Measurements from ENCODE around the gene TCTN3.
"Not testable (repeated sequence)": the region's sequence is repeated elsewhere in the genome, so short reads cannot be mapped to it uniquely, and the experiment has no call there.

The TCTN3 gene

DNA sequence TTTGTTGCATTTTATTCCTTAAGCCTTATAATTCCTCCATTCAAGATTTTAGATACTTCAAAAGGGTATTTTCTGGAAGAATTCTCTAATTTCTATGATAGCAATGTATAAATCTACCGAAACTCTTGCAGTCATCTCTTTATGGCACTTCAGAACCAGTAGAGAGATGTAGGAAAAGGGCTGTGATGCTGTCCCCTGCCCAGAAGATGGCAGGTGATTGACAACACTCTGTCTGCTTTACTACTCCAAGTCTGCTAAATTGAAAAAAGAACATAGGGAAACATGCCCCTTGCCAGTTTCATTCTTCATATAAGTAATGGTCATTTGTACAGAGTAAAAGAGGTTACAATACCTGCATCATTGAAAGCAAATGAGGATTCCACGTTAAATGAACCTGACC, 5.1 kb downstream of the TCTN3 start:
- no peak for DNase-seq (ENCODE audit: low spot score)

DNA sequence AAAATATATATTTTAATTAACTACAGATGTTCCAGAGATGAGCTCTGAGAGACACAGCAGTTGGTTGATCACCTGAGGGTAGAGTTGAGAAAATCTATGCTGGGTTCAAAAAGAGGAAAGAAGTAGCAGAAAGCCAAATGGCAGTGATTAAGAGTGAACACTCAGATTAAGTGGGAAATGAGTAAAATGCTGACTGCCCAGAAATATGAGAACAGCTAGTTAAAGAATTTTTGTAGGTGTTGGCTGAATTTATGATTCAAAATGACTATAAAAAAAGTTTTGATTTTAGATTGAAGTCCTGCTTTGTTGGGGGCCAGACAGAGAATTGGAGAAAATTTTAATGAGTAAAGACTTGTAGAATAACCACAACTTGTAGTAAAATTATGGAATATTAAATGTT, 9.8 kb downstream of the TCTN3 start:
- no peak for DNase-seq (ENCODE audit: low spot score)

DNA sequence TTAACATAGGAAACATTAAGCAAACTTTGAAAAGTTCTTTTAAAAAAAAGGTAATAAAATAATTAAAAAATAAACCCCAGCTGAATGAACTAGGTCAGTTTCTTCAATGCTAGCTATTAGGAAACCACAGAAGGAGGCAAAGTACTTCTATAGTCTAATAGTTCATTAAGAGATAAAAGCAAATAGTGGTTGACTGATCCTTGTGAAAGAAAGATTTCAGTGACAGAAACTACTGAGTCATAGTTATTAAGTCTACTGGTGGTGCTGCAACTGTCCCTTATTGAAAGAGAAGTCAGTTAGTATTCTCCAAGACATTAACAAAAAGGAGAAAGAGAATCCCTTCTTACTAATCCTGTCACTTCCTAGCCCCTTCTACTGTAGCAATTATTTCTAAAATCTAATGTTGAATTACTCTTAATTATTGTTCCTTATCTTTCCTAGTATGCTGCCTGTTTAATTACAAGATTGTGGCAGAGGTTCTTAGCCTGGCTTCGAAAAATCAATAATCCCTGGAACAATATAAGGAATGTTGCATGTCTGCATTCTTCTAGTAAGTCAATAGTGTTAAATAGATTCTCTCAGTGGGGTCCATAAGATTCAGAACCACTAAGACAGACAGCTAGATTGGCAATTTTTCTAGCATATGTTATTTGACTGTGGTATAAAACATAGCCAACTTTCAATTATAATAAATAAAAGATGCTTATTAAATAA, 18.2 kb downstream of the TCTN3 start:
- no peak for DNase-seq (ENCODE audit: low spot score)

DNA sequence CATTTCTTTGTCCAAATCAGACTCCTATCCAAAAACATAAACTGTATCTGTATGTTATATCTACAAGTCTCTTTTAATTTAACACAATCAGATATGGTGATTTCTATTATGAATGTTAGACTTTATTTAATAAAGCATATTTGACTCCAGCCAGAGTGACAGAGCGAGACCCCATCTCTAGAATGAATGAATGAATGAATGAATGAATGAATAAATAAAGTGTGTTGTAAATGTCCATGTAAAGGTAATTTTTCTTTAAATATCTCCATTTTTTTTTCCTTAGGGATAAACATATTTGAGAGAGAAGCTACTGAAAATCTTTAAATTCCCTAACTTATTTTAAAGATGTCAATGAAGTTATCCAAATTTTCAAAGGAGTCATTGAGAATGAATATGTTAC, 19.1 kb downstream of the TCTN3 start:
- DNase-seq (ENCODE audit: low spot score): no peak

DNA sequence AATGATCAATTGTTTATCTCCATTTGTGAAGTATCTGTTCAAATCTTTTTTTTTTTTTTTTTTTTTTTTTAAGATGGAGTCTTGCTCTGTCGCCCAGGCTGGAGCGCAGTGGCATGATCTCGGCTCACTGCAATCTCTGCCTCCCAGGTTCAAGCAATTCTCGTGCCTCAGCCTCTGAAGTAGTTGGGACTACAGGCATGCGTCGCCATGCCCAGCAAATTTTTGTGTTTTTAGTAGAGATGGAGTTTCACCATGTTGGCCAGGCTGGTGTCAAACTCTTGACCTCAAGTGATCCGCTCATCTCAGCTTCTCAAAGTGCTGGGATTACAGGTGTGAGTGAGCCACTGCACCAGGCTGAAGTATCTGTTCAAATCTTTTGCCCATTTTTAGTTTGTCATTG, 21.1 kb downstream of the TCTN3 start:
- not testable (repeated sequence) for DNase-seq (ENCODE audit: low spot score)

DNA sequence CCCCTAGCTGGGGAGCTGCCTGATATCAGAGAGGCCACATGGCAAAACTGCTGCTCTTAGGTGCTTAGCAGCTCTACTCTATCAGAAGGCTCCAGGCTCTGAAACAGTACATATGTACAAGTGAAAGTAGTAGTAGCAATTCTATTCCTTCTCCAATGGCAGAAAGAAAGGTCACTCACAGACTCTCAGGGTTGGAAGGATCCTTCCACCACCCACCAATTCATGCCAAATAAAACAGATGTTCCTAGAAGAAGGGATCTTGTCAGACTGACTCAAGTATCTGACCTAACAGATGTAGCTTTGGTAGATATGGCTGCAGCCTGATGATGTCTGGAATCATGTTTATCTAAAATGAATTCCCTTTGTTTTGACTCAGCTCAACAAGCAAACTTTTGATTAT, 29.2 kb downstream of the TCTN3 start:
- no peak for DNase-seq (ENCODE audit: low spot score)

DNA sequence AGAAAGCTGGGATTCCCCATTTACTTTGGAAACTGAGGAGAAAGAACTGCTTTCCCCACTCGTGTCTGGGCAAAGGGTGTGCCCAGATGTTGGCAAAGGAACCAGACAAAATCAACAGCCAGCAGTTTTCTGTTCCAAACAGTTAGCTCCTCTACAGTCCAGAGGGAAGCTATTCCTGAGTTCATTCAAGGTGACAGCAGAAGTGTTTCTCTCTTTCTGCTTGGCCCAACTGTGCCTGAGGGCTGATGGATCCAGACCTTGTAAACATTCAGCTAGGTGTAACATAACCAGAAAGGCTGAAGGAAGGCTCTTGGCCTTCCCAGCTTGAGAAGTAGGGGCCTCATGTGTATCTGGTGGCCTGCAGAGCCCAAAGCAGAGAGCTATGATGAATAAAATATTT, 30.2 kb downstream of the TCTN3 start:
- no peak for DNase-seq (ENCODE audit: low spot score)

DNA sequence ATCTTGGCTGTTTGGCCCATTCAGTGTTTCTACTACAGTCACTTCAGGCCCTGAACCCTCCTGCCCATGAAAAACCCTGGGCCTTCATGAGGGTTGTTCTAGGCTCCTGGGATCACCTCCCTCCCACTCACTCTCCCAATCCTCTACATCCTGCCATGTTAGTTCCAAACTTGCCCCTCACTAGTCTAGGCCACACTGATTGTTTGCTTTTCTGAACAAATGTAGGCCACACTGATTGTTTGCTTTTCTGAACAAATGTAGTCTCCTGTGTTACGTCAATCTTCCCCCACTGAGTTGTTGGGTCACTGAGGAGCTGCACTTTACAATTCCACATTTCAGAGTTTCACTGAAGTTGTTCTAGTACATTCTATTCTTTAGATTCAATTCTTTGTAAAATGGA, 31.9 kb downstream of the TCTN3 start:
- no peak for DNase-seq (ENCODE audit: low spot score)

DNA sequence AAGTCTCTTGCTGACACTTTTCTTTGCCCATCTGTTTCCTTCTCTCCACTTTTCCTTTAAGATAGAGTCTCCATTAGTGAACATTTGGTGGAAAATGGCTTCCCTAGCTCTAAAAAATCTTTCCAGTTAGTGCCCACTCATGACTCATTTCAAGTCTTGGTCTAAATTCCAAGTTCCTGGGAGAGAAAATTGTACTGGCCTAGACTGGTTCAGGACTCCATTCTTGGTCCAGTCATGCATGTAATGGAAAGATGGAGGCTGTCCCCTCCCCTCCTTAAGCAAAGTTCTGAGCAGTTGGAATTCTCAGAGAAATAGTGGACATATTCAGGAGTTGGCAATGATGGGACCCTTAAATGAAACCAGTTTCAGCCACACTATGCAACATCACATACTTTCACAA, 33.4 kb downstream of the TCTN3 start:
- DNase-seq (ENCODE audit: low spot score): no peak

DNA sequence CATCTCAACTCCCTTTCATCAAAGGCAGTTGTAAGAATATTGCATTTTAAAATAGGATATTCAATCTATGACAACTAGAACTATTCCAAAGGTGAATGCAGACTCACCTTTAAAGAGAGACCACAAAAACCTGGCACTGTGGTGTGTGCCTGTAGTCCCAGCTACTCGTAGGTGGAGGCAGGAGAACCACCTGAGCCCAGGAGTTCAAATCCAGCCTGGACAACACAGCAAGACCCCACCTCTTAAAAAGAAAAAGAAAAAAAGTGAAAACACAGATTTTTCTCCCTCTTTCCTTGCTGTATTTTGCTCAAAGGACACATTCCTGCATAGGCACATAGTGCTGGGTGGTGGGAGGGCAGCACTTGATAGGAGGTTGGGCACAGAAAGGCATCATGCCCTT, 36.5 kb downstream of the TCTN3 start:
- no peak for DNase-seq (ENCODE audit: low spot score)

DNA sequence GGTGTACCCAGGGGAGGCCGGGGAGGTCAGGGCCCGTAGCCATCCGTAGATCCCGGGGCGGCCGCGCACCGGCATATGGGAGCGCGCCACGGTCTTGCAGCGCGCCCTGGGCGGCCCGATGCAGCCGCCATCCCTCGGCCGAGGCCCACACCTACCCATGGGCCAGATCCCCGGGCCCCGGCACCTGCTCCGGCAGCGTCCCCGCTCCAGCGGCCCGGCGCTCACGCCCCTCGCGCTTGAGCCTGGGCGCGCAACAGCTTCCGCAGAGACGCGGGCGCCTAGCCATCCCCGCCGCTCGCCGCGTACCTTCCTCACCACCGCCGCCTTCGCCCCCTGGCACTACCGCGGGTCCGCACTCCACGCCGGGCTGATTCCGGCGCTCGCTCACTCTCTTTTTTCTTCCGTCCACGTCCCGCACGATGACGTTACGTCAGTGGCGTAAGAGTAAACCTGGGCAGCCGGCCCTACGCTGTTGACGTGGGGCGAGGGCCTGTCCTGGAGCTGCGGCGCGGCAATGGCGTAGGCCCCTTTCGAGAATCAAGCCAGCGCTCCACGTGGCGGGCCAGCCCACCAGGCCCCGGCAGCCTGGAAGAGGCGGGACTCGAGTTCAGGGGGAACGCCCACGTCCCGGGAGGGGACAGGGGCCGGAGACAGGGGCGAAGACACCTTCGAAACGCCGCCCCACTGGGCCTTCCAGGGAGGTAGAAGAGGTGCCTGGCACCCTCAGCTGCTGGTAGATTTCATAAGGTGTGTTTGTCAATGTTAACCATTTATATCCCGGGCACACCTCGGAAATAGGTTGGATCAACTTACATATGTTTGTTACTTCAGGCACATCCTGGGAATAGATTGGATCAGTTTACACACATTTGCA, 37.2 kb downstream of the TCTN3 start, which contains the start of gene ALDH18A1:
TSS of gene ALDH18A1 (minus strand) at position 421 of the 874 bp plus-strand sequence. CDS start 3,334 bp downstream, outside the sequence.
- DNase-seq (ENCODE audit: low spot score): peak; percentile 93

DNA sequence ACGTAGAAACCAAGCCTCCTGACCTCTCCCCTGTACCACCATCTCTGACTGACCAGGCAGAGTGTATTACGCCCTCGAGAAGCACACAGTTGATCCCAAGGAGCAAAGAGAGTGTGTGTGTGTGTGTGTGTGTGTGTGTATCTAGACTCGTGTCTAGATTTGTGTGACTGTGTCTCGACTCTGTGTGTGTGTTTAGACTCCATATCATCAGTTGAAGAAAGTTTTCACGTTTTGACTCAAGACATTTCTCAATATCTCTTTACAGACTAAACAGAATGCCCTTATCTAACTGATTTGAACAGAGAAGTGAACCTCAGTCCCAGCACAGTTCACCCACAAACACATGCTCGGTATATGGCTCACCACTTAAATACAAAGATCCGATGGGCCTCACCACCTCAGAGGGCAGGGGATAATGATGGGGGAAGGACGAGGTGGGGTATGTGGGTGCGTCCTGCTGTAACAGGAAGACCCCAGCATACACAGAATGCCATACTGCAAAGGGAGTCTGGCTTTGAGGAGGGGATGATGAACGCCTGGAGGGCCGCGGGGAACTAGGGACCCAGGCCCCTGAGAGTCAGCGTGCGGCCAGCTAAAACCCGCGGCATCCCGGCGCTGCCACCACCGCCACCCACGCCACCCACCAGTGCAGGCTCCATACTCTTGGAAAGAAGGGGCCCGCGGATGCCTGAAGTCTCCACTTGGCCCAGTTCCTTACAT, 38.0 kb downstream of the TCTN3 start:
- peak; percentile 5 for DNase-seq (ENCODE audit: low spot score)

DNA sequence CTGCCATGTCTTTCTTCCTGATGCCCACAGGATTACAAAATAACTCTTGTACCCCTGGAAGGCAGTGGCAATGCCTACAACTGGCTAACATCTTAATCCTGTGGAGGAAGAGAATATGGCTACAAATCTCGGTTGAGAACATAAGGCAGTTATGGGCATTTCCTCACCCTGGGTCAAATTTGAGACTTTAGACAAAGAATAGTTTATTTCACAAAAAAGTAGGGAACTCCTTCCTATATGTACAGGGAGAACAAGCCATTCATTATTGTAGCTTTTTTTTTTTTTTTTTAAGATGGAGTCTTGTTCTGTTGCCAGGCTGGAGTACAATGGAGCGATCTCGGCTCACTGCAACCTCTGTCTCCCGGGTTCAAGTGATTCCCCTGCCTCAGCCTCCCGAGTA, 39.8 kb downstream of the TCTN3 start:
- DNase-seq (ENCODE audit: low spot score): no peak

DNA sequence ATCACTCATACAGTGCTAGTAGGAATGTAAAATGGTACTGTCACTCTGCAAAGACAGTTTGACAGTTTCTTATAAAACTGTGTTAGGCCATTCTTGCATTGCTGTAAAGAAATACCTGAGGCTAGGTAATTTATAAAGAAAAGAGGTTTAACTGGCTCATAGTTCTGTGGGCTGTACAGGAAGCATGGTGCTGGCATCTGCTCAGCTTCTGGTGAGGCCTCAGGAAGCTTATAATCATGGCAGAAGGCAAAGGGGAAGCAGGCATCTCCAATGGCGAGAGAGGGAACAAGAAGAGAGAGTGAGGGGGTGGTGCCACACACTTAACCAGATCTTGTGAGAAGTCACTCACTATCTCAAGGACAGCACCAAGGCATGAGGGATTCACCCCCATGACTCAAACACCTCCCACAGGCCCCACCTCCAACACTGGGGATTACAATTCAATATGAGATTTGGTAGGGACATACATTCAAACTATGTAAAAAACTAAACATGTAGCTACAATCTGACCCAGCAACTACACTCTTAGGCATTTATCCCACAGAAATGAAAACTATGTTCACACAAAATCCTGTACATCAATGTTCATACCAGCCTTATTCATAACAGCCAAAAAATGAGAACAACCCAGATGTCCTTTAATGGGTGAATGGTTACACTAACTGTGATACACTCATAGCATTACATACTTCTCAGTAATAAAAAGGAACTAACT, 42.2 kb downstream of the TCTN3 start:
- no peak for DNase-seq (ENCODE audit: low spot score)

DNA sequence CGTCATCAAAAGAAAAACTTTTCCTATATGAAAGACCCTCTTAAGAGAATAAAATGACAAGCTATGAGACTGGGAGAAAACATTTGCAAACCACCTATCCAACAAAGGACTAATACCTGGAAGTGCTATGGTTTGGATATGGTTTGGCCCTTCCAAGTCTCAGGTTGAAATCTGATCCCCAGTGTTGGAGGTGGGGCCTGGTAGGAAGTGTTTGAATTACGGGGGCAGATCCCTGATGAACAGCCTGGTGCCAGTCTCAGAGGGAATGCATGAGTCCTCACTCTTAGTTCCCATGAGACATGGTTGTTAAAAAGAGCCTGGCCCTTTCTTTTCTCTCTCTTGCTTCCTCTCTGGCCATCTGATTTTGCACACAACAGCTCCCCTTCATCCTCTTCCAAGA, 43.5 kb downstream of the TCTN3 start:
- no peak for DNase-seq (ENCODE audit: low spot score)

DNA sequence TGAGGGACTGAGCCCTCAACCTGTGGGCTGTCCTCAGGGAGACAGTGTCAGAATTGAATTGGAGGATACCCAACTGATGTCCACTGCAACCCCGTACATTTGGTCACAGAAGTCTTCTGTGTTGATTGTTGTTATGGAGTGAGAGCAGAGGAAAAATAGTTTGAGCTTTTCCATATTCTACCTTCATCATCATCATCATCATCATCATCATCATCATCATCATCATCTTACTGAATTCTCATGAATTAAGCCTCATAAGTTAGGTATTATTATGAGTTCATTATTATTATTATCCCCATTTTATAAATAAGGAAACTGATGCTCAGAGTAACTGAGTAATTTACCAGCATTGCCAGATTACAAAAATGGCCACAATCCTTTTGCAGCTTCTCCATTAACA, 45.6 kb downstream of the TCTN3 start:
- no peak for DNase-seq (ENCODE audit: low spot score)

DNA sequence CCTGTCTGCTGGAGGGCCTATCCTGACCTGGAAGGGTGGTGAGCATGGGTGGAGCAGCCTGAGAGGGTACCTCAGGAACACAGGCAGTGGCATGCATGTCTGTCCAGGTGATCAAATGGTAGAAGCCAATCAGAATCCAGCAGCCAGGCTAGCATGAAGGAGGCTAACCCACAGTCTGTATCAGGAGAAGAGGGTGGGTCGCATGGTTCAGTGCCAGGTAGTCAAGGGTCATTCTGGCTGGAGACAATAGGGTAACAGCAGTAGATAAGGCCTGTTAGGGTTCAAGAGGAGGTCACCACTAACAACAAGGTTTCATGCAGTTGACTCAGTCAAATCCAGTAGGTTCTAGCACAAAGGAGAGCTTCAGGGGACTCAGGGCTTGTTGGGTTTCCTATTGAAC, 47.6 kb downstream of the TCTN3 start:
- no peak for DNase-seq (ENCODE audit: low spot score)

DNA sequence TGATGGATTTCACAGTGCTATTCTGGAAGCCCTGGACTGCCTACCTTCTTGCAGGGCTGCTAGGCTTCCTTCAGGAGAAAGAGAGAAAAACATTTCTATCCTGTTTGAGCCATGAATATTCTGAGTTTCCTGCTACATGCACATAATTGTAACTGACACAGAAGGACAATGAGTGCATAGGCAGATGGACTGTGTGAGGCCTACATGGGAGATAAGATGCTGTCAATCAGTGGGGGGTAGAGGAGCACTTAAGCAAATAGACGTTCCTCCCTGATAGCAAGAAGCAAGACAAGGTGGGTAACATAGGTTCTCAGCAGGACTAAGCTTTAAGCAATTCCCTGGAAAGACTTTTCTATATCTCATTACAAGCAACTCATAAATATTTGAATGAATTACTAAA, 48.8 kb downstream of the TCTN3 start:
- DNase-seq (ENCODE audit: low spot score): no peak

DNA sequence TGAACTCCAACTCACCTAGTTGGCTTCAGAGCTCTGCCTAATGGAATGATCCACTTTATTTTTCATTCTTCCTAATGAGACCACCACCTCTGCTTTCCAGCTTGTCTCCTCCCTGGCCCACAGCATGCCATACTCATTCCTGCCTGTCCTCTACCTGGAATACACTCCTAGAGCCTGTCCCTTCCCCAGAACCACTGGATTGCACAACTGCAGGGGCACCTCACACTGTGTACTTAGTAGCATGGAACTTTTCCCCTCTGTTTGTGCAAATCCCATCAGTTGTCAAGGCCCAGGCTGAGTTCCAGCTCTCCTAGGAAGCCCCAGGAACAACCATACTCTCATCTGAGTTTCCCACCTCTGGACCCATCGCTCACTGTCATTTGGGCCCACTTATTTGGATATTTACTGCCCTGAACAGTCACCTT, 52.8 kb downstream of the TCTN3 start:
- no peak for DNase-seq (ENCODE audit: low spot score)

DNA sequence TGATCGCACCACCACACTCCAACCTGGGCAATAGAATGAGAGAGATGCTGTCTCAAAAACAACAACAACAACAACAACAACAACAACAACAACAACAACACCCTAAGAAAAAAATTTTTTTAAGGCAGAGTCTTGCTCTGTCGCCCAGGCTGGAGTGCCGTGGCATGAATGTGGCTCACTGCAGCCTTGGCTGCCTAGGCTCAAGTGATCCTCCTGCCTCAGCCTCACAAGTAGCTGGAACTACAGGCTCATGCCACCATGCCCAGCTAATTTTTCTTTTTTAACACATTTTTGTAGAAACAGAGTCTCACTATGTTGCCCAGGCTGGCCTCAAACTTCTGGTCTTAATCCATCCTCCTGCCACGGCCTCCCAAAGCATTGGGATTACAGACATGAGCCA, 55.8 kb downstream of the TCTN3 start:
- DNase-seq (ENCODE audit: low spot score): no peak

DNA sequence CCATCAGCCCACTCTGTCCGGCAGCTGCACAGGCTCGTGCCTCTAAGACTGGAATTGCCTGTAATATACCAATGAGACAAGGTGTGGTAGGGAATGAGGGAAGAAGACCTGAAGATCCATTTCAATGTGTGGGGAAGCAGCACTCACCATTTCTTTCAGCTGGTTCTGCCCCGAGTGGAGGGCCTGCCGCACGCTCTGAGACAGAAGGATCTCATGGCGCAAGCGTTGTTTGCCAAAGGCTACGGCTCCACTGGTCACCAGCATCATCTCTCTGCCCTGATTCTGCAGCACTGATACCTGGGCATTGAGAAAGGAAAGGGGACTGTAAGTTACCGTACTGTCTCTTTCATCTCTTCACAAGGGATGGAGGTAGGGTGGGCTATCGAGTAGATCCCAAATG, 56.6 kb downstream of the TCTN3 start:
- no peak for DNase-seq (ENCODE audit: low spot score)

DNA sequence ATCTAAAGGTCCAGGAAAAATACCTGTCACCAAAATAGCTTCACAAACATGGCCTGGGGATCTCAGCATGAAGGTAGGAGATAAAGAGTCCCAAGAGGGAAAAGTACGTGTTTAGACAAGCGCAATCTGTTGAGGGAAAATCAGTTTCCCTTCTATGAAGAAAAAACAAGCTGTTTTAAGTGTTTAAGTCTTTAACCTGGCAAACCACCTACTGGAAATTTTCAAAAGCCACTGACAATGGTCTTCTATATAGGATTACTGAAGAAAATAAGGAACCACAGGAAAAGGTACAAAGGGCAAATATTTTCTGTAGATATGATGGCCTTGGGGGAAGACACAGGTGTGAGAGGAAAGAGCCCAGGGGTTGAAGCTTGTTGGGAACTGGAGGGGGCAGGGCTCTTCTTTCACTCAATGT, 58.4 kb downstream of the TCTN3 start:
- no peak for DNase-seq (ENCODE audit: low spot score)

Measured in CD4-positive, alpha-beta T cell treated with Interleukin-2 at 100 ng/mL for 4 hours (primary cell).